Loucy (cell line): ENCODE measurements around the gene PRPSAP2.
"Not testable (repeated sequence)": the region's sequence is repeated elsewhere in the genome, so short reads cannot be mapped to it uniquely, and the experiment has no call there.

Experiments
- H2AFZ ChIP-seq: fragments of 200-600 bp; sonication (generic); 2 replicates; pipeline ENCODE4 v1.6.0; 2016; ENCODE audit warnings: antibody characterized with exemption, mild to moderate bottlenecking, low read length, moderate library complexity
- H3F3A ChIP-seq: fragments of 200-600 bp; 2 replicates; pipeline ENCODE4 v1.6.0; 2016; ENCODE audit warnings: antibody characterized with exemption, low read depth, mild to moderate bottlenecking
- H3K27me3 ChIP-seq: fragments of 200-600 bp; sonication (generic); 2 replicates; pipeline ENCODE4 v1.6.1; 2014; ENCODE audit warnings: low read length, mild to moderate bottlenecking; ENCODE audit not compliant: insufficient read depth, poor library complexity, severe bottlenecking
- H3K36me3 ChIP-seq: fragments of 200-600 bp; sonication (generic); 2 replicates; pipeline ENCODE4 v1.6.1; 2016; ENCODE audit warnings: low read length; ENCODE audit not compliant: insufficient read depth
- H3K4me1 ChIP-seq: fragments of 200-600 bp; sonication (generic); 2 replicates; pipeline ENCODE4 v1.5.1; 2014; ENCODE audit warnings: low read length, mild to moderate bottlenecking; ENCODE audit not compliant: insufficient read depth, poor library complexity, severe bottlenecking
- H3K4me2 ChIP-seq: fragments of 200-600 bp; sonication (generic); 2 replicates; pipeline ENCODE4 v1.6.0; 2014; ENCODE audit warnings: antibody characterized with exemption, low read length, low read depth, mild to moderate bottlenecking; ENCODE audit not compliant: poor library complexity, severe bottlenecking
- H3K4me3 ChIP-seq: fragments of 200-600 bp; sonication (generic); 2 replicates; pipeline ENCODE4 v1.5.1; 2014; ENCODE audit warnings: low read length, mild to moderate bottlenecking, mixed read lengths; ENCODE audit not compliant: poor library complexity, severe bottlenecking
- H3K79me2 ChIP-seq: fragments of 200-600 bp; sonication (generic); 2 replicates; pipeline ENCODE4 v1.6.1; 2014; ENCODE audit warnings: low read length; ENCODE audit not compliant: insufficient read depth
- H3K9ac ChIP-seq: fragments of 200-600 bp; sonication (generic); 2 replicates; pipeline ENCODE4 v1.6.0; 2014; ENCODE audit warnings: mild to moderate bottlenecking, low read depth, low read length, moderate library complexity; ENCODE audit not compliant: poor library complexity, severe bottlenecking
- H3K9me2 ChIP-seq: fragments of 200-600 bp; sonication (generic); replicated peaks from 2 replicates; pipeline ENCODE4 v1.6.1; 2016; ENCODE audit warnings: low read depth, low read length, mixed read lengths
- H3K9me3 ChIP-seq: fragments of 200-600 bp; sonication (generic); 2 replicates; pipeline ENCODE4 v1.6.1; 2014; ENCODE audit warnings: mild to moderate bottlenecking, antibody characterized with exemption, low read length, low read depth; ENCODE audit not compliant: insufficient read depth
- H4K20me1 ChIP-seq: fragments of 200-600 bp; sonication (generic); 2 replicates; pipeline ENCODE4 v1.6.0; 2014; ENCODE audit warnings: antibody characterized with exemption, low read length, mild to moderate bottlenecking; ENCODE audit not compliant: insufficient read depth, poor library complexity, severe bottlenecking
- EZH2phosphoT487 ChIP-seq: fragments of 200-600 bp; IDR thresholded peaks from 2 replicates; pipeline ENCODE4 v1.6.1; 2018; ENCODE audit warnings: antibody characterized with exemption, mild to moderate bottlenecking, moderate library complexity, borderline replicate concordance
- TF ChIP-seq, protein P1 (sequence below): fragments of 200-600 bp; sonication (generic); conservative IDR thresholded peaks from 2 replicates; pipeline ENCODE4 v1.5.1; 2014; ENCODE audit warnings: mild to moderate bottlenecking, antibody characterized with exemption, low read length

The PRPSAP2 gene, protein sequence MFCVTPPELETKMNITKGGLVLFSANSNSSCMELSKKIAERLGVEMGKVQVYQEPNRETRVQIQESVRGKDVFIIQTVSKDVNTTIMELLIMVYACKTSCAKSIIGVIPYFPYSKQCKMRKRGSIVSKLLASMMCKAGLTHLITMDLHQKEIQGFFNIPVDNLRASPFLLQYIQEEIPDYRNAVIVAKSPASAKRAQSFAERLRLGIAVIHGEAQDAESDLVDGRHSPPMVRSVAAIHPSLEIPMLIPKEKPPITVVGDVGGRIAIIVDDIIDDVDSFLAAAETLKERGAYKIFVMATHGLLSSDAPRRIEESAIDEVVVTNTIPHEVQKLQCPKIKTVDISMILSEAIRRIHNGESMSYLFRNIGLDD

DNA sequence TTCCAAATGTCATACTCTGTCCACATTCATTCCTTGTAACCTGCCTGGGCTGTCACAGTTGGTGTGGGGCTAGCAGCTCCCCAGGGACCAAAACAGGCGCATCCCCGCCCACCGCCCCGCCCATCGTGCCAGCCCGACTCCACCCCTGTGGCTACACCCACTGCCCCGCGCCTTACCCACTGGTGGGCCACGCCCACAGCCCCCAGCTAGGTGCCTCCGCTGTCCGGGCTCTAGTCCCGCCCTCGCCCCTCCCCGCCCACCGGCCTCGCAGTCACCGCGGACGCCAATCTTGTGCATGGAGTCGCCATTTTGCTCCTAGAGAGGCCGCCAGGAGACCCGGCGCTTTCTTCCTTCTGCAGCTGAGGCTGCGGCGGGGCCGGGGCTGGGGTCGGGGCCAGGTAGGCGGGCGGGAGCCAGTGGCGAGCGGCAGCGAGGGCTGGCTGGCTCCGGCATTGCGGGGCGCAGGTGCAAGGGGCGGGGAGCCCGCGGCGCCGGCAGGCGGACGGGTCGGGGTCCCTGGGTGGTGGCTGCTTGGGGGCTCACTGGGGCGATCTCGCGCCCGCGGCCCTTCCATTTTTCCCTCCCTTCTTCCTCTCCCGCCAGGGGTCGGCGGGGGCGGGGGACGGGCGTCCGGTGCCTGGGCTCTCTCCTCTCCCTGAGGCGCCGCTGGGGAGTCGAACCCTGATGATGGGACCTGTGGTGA lies at the start of gene PRPSAP2:
PRPSAP2 (plus strand) TSS at position 268 of the 703 bp plus-strand sequence. CDS start 7,703 bp downstream, outside the sequence.
- H3K27me3 ChIP-seq = no peaks in the 10 kb centered on the region
- H2AFZ ChIP-seq = peak within 1 kb of the TSS; percentile 81
- peaks cover 42% of the 10 kb centered on the region for H3K4me1 ChIP-seq
- peak within 1 kb of the TSS; percentile 93 for H3K9ac ChIP-seq
- peak within 1 kb of the TSS; percentile 93 for H3K4me2 ChIP-seq
- H3K4me3 ChIP-seq = peak within 1 kb of the TSS; percentile 99
- H3K79me2 ChIP-seq = peaks cover 51% of the 10 kb centered on the region
- 0 out of 2 replicates have a peak, but pooled peaks cover 5% of the 10 kb centered on the region for H3F3A ChIP-seq
- H3K9me3 ChIP-seq = no peaks in the 10 kb centered on the region
- H3K9me2 ChIP-seq = no peaks in the 10 kb centered on the region
- H4K20me1 ChIP-seq = peaks cover 15% of the 10 kb centered on the region
- H3K36me3 ChIP-seq = no peaks in the 10 kb centered on the region
- TF ChIP-seq EZH2phosphoT487 = no peak
- TF ChIP-seq, protein P1, sequence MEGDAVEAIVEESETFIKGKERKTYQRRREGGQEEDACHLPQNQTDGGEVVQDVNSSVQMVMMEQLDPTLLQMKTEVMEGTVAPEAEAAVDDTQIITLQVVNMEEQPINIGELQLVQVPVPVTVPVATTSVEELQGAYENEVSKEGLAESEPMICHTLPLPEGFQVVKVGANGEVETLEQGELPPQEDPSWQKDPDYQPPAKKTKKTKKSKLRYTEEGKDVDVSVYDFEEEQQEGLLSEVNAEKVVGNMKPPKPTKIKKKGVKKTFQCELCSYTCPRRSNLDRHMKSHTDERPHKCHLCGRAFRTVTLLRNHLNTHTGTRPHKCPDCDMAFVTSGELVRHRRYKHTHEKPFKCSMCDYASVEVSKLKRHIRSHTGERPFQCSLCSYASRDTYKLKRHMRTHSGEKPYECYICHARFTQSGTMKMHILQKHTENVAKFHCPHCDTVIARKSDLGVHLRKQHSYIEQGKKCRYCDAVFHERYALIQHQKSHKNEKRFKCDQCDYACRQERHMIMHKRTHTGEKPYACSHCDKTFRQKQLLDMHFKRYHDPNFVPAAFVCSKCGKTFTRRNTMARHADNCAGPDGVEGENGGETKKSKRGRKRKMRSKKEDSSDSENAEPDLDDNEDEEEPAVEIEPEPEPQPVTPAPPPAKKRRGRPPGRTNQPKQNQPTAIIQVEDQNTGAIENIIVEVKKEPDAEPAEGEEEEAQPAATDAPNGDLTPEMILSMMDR = no peak

DNA sequence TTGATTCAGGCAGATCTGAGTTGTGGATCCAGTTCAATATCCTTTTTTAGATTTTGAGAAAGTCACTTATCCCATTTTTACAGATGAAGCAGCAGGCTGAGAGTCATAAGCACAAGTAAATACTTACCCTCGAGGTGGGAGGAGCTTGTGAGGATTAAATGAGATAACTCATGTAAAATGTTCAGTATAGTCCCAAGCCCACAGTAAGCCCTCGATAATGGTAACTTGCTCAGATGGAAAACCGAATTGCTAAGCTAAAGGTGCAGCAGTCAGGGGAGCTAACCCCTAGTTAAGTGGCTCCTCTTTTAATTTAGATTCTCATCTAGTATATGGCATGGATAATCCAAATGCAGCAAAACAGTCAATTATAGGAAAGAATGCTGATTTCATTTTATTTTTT lies 42.0 kb upstream of the PRPSAP2 start:
- not testable (repeated sequence) for H2AFZ ChIP-seq, H3K9me3 ChIP-seq, H3K9me2 ChIP-seq, H3F3A ChIP-seq, H3K4me2 ChIP-seq, H3K4me1 ChIP-seq, H3K79me2 ChIP-seq, H3K4me3 ChIP-seq, H3K27me3 ChIP-seq, H3K36me3 ChIP-seq, H3K9ac ChIP-seq, H4K20me1 ChIP-seq

DNA sequence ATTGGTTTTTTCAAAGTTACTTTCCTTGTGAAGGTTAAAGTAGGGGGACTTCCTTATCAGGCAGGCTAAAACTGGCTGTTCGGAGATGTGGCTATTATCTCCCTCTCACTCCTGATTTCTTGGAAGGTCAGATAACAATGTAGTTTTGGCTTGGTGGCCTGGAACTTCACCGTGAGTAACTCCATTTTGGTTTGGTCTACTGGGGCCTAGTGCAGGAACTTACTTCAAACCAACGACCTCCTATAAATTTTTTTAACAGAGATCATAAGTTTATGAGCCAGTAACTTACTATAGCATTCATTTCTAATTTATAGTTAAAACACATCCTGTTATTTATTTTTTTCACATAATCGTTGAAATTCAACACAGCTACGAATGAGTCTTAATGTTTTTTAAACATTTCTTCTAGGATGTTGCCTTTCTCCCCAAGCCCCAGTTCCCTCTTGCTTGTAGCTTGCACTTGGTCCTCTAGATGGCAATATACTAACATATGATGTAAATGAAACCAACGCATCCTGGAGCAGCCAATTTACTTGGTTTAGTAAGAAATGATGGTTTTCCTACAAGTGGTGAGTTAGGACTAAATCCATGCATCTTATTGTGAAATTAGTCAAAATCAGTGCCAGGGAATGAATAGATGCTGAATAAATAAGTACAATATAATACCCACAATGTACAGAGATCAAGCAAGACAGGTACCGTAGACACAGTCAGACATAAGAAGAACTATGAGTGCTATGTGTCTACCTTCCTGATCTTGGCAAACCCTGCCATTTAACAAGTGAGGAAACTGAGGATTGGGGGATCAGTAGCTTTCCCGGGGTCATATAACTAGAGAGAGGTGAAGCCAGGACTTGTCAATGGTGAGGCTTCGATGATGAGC lies 41.2 kb upstream of the PRPSAP2 start:
- not testable (repeated sequence) for H3F3A ChIP-seq, H3K9ac ChIP-seq, H3K79me2 ChIP-seq, H3K36me3 ChIP-seq, H3K27me3 ChIP-seq, H3K4me2 ChIP-seq, H3K9me3 ChIP-seq, H2AFZ ChIP-seq, H3K4me3 ChIP-seq, H4K20me1 ChIP-seq, H3K9me2 ChIP-seq, H3K4me1 ChIP-seq
- TF ChIP-seq, protein P1 = peak; percentile 59

DNA sequence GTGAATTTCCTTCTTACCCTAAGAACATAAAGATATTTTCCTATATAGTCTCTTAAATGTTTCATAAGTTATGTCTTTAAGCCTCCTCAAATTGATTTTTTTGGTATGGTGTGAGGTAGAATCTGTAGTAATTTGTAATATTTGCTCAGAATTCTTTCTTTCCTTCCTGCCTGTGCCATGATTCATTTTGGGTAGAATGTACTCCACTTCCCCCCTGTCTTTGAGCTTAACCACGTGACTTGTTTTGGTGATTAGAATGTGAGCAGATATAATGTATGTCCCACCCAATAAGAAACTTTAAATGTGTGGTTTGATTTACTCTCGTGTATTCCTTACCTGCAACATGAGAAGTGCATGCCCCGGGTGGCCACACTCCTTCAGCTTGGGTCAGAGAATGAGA lies 36.5 kb upstream of the PRPSAP2 start:
- H3K4me3 ChIP-seq, H2AFZ ChIP-seq, H3K9ac ChIP-seq, H3K27me3 ChIP-seq, H3K9me2 ChIP-seq, H3F3A ChIP-seq, H3K36me3 ChIP-seq, H3K9me3 ChIP-seq, H3K4me1 ChIP-seq, H3K4me2 ChIP-seq, H3K79me2 ChIP-seq, H4K20me1 ChIP-seq: not testable (repeated sequence)

DNA sequence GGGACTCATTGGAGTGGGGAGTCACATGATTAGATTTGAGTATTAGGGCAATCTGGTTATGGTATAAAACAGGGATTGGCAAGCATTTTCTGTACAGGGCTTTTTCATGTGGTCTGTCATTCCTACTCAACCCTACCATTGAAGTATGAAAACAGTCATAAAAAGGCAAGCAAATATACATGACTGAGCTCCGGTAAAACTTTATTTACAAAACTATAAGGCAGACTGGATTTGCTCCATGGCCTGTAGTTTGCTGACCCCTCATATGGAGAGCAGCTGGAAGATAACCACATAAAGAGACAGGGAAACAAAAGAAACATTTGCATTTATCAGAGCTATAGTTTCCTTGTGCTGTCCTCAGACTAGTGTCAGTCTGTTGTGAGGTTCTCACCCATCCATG lies 30.3 kb upstream of the PRPSAP2 start:
- not testable (repeated sequence) for H3K79me2 ChIP-seq, H2AFZ ChIP-seq, H3K9ac ChIP-seq, H4K20me1 ChIP-seq, H3K4me3 ChIP-seq, H3K9me3 ChIP-seq, H3F3A ChIP-seq, H3K9me2 ChIP-seq, H3K4me2 ChIP-seq, H3K4me1 ChIP-seq, H3K36me3 ChIP-seq, H3K27me3 ChIP-seq
